Sciatic nerve (tissue), 2 donors: ENCODE data around the gene MYH13. TPM values are rescaled to one million over a fixed set of nuclear protein-coding genes. Genes with fewer than 3 reads are reported as not detected.

Source experiments
- ATAC-seq: fragments of 200-7000 bp; cut with Tn5 transposase; one replicate; pipeline ENCODE4 v1.9.1; 2020; ENCODE audit warnings: mild to moderate bottlenecking, moderate library complexity
- DNase-seq: peaks from one replicate; pipeline ENCODE4 v3.0.0-alpha.2; 2020; ENCODE audit warnings: low spot score
- intact Hi-C: fragments of 100-400 bp; cut with DNase I; formaldehyde crosslinking; loops from one replicate; pipeline ENCODE4 v1.14.2; 2022
- total RNA-seq: library from RNA; stranded (reverse); fragmentation: NEBNext Ultra II Directional; extraction: Animal tissue kit (Norgen Biotek cat#: 25700); gene quantifications from one replicate; pipeline ENCODE4 v1.2.1, GENCODE V29; 2021
- donor health status: DM: no; HTN: no; CAD: no.
- donor health status: DM: no; HTN: no; CAD: no.

The MYH13 gene
- total RNA-seq, result not detected

GRCh38 chr17:10372906-10373305, at the start of gene MYH13:
Gene MYH13, minus strand, starts transcription at chr17:10373006. Its CDS starts 8,476 bp downstream, at chr17:10364530.
- intact Hi-C loops, result no loop called here
- ATAC-seq (no peak), DNase-seq (no peak)

- DNase-seq, result no peak
Measured at GRCh38 chr17:10421900-10422542, 49.2 kb upstream of the MYH13 start, which contains the start of gene MYH8. Gene MYH8, minus strand, starts transcription at chr17:10421950. Its CDS starts 1,723 bp downstream, at chr17:10420227.

GRCh38 chr17:10421211-10421610, 48.4 kb upstream of the MYH13 start:
- DNase-seq, result no peak
- no peak for ATAC-seq
- intact Hi-C loops, result no loop called here

More at GRCh38 chr17:10421900-10422542, 49.2 kb upstream of the MYH13 start, which contains the start of gene MYH8:
- no peak for ATAC-seq
- intact Hi-C loops, result no loop called here

- intact Hi-C loops, result no loop called here
- DNase-seq (no peak), ATAC-seq (no peak)
Measured at GRCh38 chr17:10420811-10421210, 48.0 kb upstream of the MYH13 start.

GRCh38 chr17:10417431-10417830, 44.6 kb upstream of the MYH13 start:
- intact Hi-C loops, result no loop called here
- no peak for DNase-seq
- no peak for ATAC-seq

- intact Hi-C loops, result no loop called here
- DNase-seq, result no peak
- no peak for ATAC-seq
Measured at GRCh38 chr17:10415161-10415560, 42.4 kb upstream of the MYH13 start.

- intact Hi-C loops, result no loop called here
- DNase-seq (no peak), ATAC-seq (no peak)
Measured at GRCh38 chr17:10403589-10403988, 30.8 kb upstream of the MYH13 start.

- ATAC-seq (no peak), DNase-seq (no peak)
- intact Hi-C loops, result no loop called here
Measured at GRCh38 chr17:10398352-10398751, 25.5 kb upstream of the MYH13 start.

GRCh38 chr17:10396524-10397163, 23.8 kb upstream of the MYH13 start:
- intact Hi-C loops, result no loop called here
- ATAC-seq (no peak), DNase-seq (no peak)

- intact Hi-C loops, result no loop called here
- no peak for DNase-seq
- no peak for ATAC-seq
Measured at GRCh38 chr17:10394201-10394887, 21.5 kb upstream of the MYH13 start.

- intact Hi-C loops, result no loop called here
- DNase-seq, result no peak
- ATAC-seq, result no peak
Measured at GRCh38 chr17:10392880-10393279, 20.1 kb upstream of the MYH13 start.

GRCh38 chr17:10385871-10386270, 13.1 kb upstream of the MYH13 start:
- no peak for ATAC-seq
- intact Hi-C loops, result no loop called here
- DNase-seq, result no peak

GRCh38 chr17:10384175-10384574, 11.4 kb upstream of the MYH13 start:
- no peak for ATAC-seq
- DNase-seq, result no peak
- intact Hi-C loops, result no loop called here

GRCh38 chr17:10380631-10381408, 8.0 kb upstream of the MYH13 start:
- intact Hi-C loops, result no loop called here
- ATAC-seq, result no peak

GRCh38 chr17:10370016-10370608, 2.7 kb downstream of the MYH13 start:
- no peak for ATAC-seq
- intact Hi-C loops, result no loop called here
- no peak for DNase-seq

More at GRCh38 chr17:10380631-10381408, 8.0 kb upstream of the MYH13 start:
- no peak for DNase-seq

GRCh38 chr17:10369239-10369638, 3.6 kb downstream of the MYH13 start:
- DNase-seq (no peak), ATAC-seq (no peak)
- intact Hi-C loops, result no loop called here

- ATAC-seq, result no peak
- no peak for DNase-seq
- intact Hi-C loops, result no loop called here
Measured at GRCh38 chr17:10368561-10368960, 4.2 kb downstream of the MYH13 start.

- ATAC-seq (no peak), DNase-seq (no peak)
- intact Hi-C loops, result no loop called here
Measured at GRCh38 chr17:10360578-10360977, 12.2 kb downstream of the MYH13 start.

GRCh38 chr17:10357768-10358167, 15.0 kb downstream of the MYH13 start:
- DNase-seq, result no peak
- no peak for ATAC-seq
- intact Hi-C loops, result no loop called here
